Stimulated activated naive CD8-positive, alpha-beta T cell treated with anti-CD3 and anti-CD28 coated beads, Interleukin-15, amount 100 ng/mL, for 72 hours (primary cell): Measurements from ENCODE around the gene PLEKHA1.
A peak's percentile ranks its signal among the peaks of the same experiment; 100 is the strongest.

Experiments used
- ATAC-seq: fragments of 150-1000 bp; cut with Tn5 transposase; 2 replicates; pipeline ENCODE4 v1.10.0; 2021; ENCODE audit warnings: mild to moderate bottlenecking, moderate library complexity
- DNase-seq, 2 donors: peaks; one replicate each; pipeline ENCODE4 v3.0.0; 2021 to 2022
- H3K27ac Mint-ChIP-seq, 2 donors: one replicate each; pipeline ENCODE4 v1.8.0; 2022; ENCODE audit warnings: mild to moderate bottlenecking in 2 of 2, mixed read lengths in 2 of 2, moderate library complexity in 2 of 2
- H3K27me3 Mint-ChIP-seq: one replicate; pipeline ENCODE4 v1.8.0; 2022; ENCODE audit warnings: mixed read lengths
- H3K4me1 Mint-ChIP-seq: one replicate; pipeline ENCODE4 v1.8.0; 2022; ENCODE audit warnings: mild to moderate bottlenecking, mixed read lengths
- H3K4me3 Mint-ChIP-seq, 2 donors: one replicate each; pipeline ENCODE4 v1.8.0; 2022; ENCODE audit warnings: mild to moderate bottlenecking in 2 of 2, mixed read lengths in 2 of 2, moderate library complexity in 1 of 2
- H3K9me3 Mint-ChIP-seq, 2 donors: one replicate each; pipeline ENCODE4 v1.8.0; 2022; ENCODE audit warnings: mixed read lengths in 2 of 2

PLEKHA1 gene

GRCh38 chr10:122361046-122361445 lies 13.5 kb upstream of the PLEKHA1 start:
- DNase-seq (no peak), ATAC-seq (no peak)
- Mint-ChIP-seq H3K9me3 (peaks cover 8 to 10% of the 10 kb centered on the region in 2 donors), H3K4me3 (no peak overlapping the region), H3K27me3 (peaks cover 10% of the 10 kb centered on the region), H3K4me1 (peaks cover 9% of the 10 kb centered on the region), H3K27ac (no peak overlapping the region)

DNA sequence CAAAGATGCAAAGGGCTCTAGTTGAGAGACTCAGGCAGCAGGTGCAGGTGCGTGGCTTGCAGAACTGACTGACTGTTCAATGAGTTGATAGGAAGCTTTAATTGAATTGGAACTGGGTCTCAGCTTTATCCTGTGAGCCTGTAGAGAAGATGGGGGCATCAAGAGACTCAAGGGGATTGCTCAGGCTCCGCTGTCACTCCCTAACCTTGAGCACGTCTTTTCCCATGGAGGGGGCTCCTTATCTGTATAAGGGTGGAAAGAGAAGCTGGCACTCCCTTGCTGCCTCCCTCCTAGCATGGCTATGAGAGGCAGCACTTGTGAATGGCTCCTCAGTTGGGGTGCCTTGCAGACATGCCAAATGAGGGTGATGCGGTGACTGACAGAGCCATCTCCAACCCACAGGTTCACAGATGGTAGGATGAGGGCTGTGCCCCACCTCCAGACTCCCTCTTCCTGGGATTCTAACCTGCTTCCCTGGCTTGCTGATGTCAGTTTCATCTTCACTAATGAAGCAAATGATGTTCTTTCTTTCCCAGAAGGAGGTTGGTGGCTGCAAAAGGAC lies 12.4 kb upstream of the PLEKHA1 start:
- Mint-ChIP-seq H3K27me3 (peaks cover 10% of the 10 kb centered on the region), H3K4me1 (peaks cover 9% of the 10 kb centered on the region), H3K9me3 (peaks cover 8 to 10% of the 10 kb centered on the region in 2 donors), H3K4me3 (no peak overlapping the region), H3K27ac (no peak overlapping the region)
- no peak for DNase-seq
- no peak for ATAC-seq

DNA sequence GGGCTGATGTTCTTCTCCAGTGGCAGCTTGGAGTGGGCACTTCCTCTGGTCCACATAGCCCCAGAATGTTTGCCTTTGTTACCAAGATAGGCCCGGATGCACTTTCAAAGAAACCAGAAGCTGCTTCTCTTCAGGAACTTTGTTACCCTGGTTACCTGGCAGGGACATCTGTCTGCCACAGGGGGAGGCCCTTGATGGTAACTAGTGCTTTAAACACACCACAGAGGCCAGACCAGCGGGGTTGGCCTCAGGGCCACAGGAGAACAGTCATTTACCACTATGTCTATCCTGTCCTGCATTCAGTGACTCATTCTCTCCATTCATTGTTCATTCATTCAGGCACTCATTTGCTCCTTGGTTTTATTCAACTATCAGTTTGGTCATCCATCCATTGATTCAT lies 11.9 kb upstream of the PLEKHA1 start:
- Mint-ChIP-seq H3K27ac (no peak overlapping the region), H3K4me1 (peaks cover 9% of the 10 kb centered on the region), H3K27me3 (peaks cover 10% of the 10 kb centered on the region), H3K9me3 (peaks cover 8 to 10% of the 10 kb centered on the region in 2 donors), H3K4me3 (no peak overlapping the region)
- DNase-seq (peak in 1 of 2 donors; percentile 38), ATAC-seq (peak; percentile 89)

DNA sequence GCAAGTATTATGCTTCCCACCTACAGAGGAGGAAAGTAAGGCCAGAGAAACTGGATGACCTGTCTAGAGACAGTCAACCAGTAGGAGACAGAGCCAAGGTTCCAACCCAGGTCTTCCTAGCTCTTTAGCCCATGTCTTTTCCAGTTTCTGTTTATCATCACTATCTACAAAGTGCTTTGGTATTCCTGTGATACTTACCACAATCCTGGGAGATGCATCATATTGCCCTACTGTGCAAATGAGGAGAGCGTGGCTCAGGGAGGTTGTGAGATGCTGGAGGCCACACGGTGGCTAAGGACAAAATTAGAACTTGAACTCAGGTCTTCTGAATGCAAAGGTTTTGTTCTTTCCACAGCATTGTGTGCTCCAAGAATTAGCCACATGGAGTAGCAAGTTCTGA lies 11.2 kb upstream of the PLEKHA1 start:
- DNase-seq = no peak
- peaks cover 9% of the 10 kb centered on the region for H3K4me1 Mint-ChIP-seq
- no peak overlapping the region for H3K4me3 Mint-ChIP-seq
- no peak for ATAC-seq
- H3K9me3 Mint-ChIP-seq = peaks cover 7 to 8% of the 10 kb centered on the region in 2 donors
- no peak overlapping the region for H3K27ac Mint-ChIP-seq
- H3K27me3 Mint-ChIP-seq = peaks cover 11% of the 10 kb centered on the region

DNA sequence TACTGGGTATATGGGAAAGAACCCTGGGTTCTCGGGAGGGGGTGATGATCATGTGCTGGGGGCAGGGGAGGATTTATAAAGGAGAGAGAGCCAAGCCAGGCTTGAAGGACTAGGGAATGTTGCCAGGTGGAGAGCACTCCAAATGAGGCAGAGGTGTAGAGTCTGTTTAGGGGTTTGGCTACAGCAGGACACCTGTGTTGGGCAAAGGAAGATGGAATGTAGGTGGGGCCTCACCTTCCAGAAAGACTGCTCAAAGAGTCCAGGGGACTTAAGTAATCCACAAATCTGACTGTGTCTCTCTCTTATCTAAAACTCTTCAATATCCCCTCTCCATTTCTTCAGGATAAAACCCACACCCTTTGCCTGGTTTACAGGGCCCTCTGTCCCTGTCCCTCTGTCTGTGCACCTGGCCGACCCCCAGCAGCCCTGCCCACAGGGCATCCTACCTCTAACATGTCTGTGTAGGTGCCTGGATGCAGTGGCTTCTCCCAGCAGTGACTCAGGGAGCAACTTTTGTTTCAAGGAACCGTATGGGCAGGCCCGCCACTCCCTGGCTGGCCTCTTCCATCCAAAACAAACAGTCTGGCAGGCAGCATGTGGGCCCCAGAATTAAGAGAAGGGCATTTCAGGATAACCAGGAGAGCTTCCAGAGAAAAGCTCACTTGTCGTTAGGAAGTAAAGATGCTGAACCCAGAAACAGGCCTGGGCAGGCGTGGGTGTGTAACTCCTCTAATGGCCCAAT lies 10.6 kb upstream of the PLEKHA1 start:
- Mint-ChIP-seq H3K4me3 (no peak overlapping the region), H3K4me1 (peaks cover 13% of the 10 kb centered on the region), H3K27me3 (peaks cover 17% of the 10 kb centered on the region), H3K27ac (no peak overlapping the region), H3K9me3 (peaks cover under 1 to 2% of the 10 kb centered on the region in 2 donors)
- ATAC-seq (no peak), DNase-seq (no peak)

GRCh38 chr10:122368502-122369254 lies 5.8 kb upstream of the PLEKHA1 start:
- Mint-ChIP-seq H3K4me1 (peaks cover 14% of the 10 kb centered on the region), H3K4me3 (no peak overlapping the region), H3K9me3 (no peaks in the 10 kb centered on the region), H3K27ac (no peak overlapping the region), H3K27me3 (peaks cover 37% of the 10 kb centered on the region)
- ATAC-seq (no peak), DNase-seq (no peak)

- Mint-ChIP-seq H3K27me3 (peaks cover 30% of the 10 kb centered on the region), H3K27ac (no peak overlapping the region), H3K9me3 (no peaks in the 10 kb centered on the region), H3K4me1 (peaks cover 37% of the 10 kb centered on the region), H3K4me3 (peak overlapping the region; percentile 15 to 86)
- ATAC-seq = no peak
- no peak for DNase-seq
Observed at GRCh38 chr10:122373108-122373507, 1.4 kb upstream of the PLEKHA1 start.

DNA sequence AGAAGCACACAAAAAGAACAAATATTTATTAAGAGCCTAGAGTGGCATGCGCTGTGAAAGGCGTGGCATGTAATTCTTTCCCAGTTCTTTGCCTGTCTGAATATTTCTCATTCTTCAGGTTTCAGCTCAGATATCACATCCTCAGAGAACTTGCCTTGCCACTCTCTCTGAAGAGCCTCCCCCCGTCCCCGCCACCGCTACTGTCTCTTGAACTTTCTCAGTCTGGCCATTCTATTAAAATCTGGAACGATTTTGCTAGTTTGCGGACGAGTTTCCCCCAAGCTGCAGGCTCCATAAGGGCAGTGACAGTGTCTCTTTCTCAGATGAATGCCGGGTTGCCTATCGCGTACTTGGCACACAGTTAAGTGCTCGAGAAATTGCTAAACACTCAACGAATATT lies 787 bp upstream of the PLEKHA1 start:
- no peak overlapping the region for H3K27ac Mint-ChIP-seq
- H3K4me1 Mint-ChIP-seq = peaks cover 40% of the 10 kb centered on the region
- peaks cover 26% of the 10 kb centered on the region for H3K27me3 Mint-ChIP-seq
- H3K9me3 Mint-ChIP-seq = no peaks in the 10 kb centered on the region
- peak overlapping the region; percentile 80 to 86 for H3K4me3 Mint-ChIP-seq
- no peak for DNase-seq
- ATAC-seq = no peak

GRCh38 chr10:122374859-122375678 lies 561 bp downstream of the PLEKHA1 start:
- peaks cover 21% of the 10 kb centered on the region for H3K27me3 Mint-ChIP-seq
- ATAC-seq = peak; percentile 77

DNA sequence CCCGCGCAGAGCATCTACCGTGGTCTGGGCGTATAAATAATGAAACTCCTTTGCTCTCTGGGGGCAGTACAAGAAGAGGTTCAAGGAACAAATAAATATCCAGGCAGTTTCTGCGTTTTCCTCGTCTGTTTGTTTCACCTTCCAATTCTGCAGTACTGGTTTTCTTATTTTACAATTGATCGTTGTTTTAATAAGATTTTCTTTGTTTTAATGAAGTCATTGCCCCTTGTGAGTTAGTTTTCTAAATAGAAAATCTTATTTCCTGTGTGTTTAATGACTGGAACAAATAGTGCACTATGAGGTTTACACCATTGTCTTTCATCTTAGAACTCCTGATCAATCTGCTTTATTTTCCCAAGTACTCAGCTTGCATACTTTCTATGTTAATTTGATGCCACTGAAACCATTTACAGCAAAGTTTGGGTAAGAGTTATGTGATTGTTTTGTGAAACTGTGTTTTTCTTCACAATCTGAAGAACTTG lies 1.2 kb downstream of the PLEKHA1 start:
- Mint-ChIP-seq H3K27ac (peak overlapping the region; percentile 97 to 100), H3K4me1 (peaks cover 56% of the 10 kb centered on the region), H3K9me3 (peaks cover 0 to 9% of the 10 kb centered on the region in 2 donors), H3K4me3 (peak overlapping the region; percentile 96 to 98), H3K27me3 (peaks cover 17% of the 10 kb centered on the region)
- ATAC-seq = peak; percentile 4
- DNase-seq = no peak

More at GRCh38 chr10:122374859-122375678, 561 bp downstream of the PLEKHA1 start:
- H3K4me1 Mint-ChIP-seq = peaks cover 49% of the 10 kb centered on the region
- H3K4me3 Mint-ChIP-seq = peak overlapping the region; percentile 96 to 98
- peak overlapping the region; percentile 97 to 100 for H3K27ac Mint-ChIP-seq
- H3K9me3 Mint-ChIP-seq = peaks cover 0 to 2% of the 10 kb centered on the region in 2 donors
- DNase-seq = peak; percentile 87 to 88

DNA sequence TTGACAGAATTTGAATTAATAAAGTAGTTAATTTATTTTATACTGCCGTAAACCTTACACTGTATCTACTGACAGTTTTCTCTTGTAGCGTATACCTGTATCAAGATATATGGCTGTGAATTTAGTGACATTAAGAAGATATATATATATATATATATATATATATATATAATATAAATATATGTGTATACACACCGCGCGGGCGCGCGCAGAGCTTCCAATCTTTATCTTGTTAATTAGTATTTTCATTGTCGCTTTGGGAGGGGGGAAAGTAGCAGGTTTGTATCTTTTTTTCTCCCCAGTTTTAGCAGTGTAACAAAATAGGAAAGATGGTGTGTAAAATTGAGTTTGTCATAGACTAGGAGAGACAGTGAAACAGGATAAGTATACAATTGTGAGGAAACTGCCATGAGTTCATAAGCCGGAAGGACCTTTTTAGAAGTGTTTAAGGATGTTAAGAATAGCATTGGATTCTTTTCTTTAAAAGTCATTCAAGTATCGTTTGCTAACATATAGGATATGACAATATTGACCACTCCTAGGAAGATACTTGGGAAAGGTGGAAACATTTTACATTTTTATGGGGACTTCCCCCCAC lies 2.0 kb downstream of the PLEKHA1 start:
- peaks cover 63% of the 10 kb centered on the region for H3K4me1 Mint-ChIP-seq
- H3K27ac Mint-ChIP-seq = peak overlapping the region in 1 of 2 donors; percentile 78
- H3K27me3 Mint-ChIP-seq = peaks cover 10% of the 10 kb centered on the region
- H3K4me3 Mint-ChIP-seq = peak overlapping the region; percentile 48 to 96
- ATAC-seq (no peak), DNase-seq (no peak)
- H3K9me3 Mint-ChIP-seq = peaks cover 6 to 16% of the 10 kb centered on the region in 2 donors

DNA sequence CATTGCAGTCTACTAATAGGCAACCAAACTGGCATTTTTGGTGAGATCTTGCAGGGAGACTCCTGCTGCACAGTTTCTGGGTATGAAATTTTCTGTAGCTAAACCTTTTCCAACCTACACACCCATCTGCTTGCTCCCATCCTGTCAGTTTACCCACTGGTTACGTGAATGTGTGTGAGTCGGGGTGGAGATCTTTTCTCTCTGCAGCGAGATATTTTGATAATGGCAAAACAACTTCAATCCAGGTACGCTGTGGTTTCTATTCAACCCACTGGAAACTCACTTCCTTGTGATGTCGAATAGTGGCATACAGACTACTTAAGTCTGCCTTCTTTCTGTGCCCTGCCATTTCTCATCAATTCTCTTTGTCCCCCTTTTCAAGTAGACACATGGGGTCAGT lies 4.5 kb downstream of the PLEKHA1 start:
- ATAC-seq = no peak
- peak overlapping the region in 1 of 2 donors; percentile 41 for H3K4me3 Mint-ChIP-seq

DNA sequence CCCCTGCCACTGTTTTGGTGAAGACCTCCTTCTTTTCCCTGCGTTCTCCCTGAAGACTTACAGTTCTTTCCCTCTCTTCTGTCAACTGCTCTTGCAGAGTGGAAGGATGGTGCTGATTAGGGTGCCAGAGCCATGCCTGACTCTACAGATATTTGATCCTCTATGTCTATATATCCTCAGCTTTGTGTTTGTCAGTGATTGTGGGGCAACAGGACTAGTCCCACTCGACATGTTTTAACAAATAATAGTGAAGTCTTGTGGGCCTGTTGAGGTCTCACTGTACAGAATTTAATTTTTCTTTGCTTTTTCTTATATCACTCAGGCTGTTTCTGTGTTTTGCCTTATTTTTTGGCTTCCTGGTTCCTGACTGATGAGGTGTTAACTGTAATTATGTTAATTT lies 5.0 kb downstream of the PLEKHA1 start:
- Mint-ChIP-seq H3K27me3 (no peaks in the 10 kb centered on the region), H3K27ac (no peak overlapping the region), H3K4me1 (peaks cover 67% of the 10 kb centered on the region), H3K9me3 (peaks cover 11 to 16% of the 10 kb centered on the region in 2 donors), H3K4me3 (peak overlapping the region; percentile 25 to 36)
- DNase-seq = no peak
- no peak for ATAC-seq

More for the DNA sequence above, 4.5 kb downstream of the PLEKHA1 start:
- H3K4me1 Mint-ChIP-seq = peaks cover 69% of the 10 kb centered on the region
- no peaks in the 10 kb centered on the region for H3K27me3 Mint-ChIP-seq
- no peak overlapping the region for H3K27ac Mint-ChIP-seq
- H3K9me3 Mint-ChIP-seq = peaks cover 11 to 16% of the 10 kb centered on the region in 2 donors
- DNase-seq = no peak

GRCh38 chr10:122380703-122381102 lies 6.2 kb downstream of the PLEKHA1 start:
- Mint-ChIP-seq H3K27me3 (no peaks in the 10 kb centered on the region), H3K4me3 (no peak overlapping the region), H3K4me1 (peaks cover 61% of the 10 kb centered on the region), H3K9me3 (peaks cover 11 to 16% of the 10 kb centered on the region in 2 donors), H3K27ac (no peak overlapping the region)
- ATAC-seq = no peak
- DNase-seq = no peak

DNA sequence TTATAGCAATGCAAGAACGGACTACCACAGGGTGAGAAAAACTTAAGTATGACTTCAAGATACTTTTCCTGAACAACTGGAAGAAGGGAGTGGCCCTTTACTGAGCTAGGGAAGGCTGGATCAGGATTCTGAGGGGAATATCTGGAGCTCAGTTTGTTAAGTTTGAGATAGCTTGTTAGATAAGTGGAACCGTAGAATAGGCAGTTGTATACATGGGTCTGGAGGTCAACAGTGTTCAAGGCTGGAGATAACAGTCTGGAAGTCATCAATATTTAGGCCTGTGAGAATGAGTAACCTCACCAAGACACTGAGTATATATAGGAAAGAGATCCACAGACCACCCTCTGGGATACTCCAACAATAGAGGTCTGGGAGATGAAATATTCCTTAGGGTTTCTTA lies 7.2 kb downstream of the PLEKHA1 start:
- Mint-ChIP-seq H3K27ac (no peak overlapping the region), H3K4me3 (no peak overlapping the region), H3K27me3 (no peaks in the 10 kb centered on the region), H3K4me1 (peaks cover 59% of the 10 kb centered on the region), H3K9me3 (peaks cover 11 to 16% of the 10 kb centered on the region in 2 donors)
- ATAC-seq = no peak
- DNase-seq = no peak
